ENCODE data around the gene PSMA3.

PSMA3 gene

GRCh38 chr14:58213176-58213575 lies 31.5 kb upstream of the PSMA3 start:
- no peak for TF ChIP-seq CTCF (IDR thresholded peaks at IDR 0.05; ENCODE audit: insufficient read depth, low read depth, low read length, missing control alignments)
- no peak overlapping the region for H3K4me3 ChIP-seq (ENCODE audit: low read length)
- DNase-seq (ENCODE audit: low read depth) = no peak

DNA sequence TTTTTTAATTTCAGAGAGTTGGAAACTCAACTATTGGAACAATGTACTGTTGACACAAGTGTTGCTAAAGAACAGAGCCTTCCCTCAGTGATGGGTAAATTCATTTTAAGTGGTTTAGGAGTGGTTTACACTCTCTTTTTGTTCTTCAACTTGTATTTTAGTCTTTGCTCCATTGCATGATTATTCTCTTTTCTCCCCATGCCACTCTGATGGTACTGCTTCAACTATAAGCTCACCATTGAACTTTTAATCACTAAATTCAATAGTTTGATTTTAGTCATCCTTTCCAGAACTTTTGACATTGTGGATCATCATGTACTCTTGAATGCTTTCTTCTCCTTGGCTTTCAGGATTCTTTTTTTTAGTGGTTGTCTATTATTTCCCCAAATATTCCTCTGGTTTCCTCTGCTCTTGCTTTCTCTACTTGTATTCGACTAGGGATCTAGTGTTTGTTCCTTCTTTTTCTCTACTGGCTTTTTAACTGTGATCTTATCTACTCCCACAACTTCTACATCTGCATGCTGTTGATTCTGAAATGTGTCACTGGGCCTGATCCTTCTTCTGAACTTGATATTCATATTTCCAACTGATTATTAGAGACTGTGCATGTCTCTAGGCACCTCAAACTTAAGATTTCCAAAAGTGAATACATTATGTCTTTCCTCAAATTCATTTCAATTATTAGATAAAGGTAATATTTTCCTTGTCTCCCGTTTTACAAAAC lies 29.3 kb upstream of the PSMA3 start:
- TF ChIP-seq CTCF (IDR thresholded peaks at IDR 0.05; ENCODE audit: insufficient read depth, low read depth, low read length, missing control alignments) = no peak
- no peak for DNase-seq (ENCODE audit: low read depth)
- no peak overlapping the region for H3K4me3 ChIP-seq (ENCODE audit: low read length)

DNA sequence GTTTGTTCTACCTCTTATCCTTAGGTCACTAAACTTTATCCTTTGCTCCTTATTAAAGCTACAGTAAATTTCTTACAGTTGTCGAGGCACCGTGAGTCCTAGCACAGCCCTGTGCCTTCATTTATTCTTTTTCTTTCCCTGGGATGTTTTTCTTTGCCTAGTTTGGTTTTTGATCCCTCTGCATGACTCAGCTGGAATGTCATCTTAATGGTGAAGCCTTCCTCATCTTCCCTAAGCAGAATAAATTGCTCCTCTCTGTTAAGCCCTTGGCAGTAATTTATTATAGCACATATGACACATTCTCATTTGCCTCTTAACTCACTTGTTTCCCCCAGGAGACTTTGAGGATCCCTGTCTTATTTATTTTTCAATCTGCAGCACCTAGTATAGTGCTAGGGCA lies 28.1 kb upstream of the PSMA3 start:
- H3K4me3 ChIP-seq (ENCODE audit: low read length) = no peak overlapping the region
- DNase-seq (ENCODE audit: low read depth) = no peak
- no peak for TF ChIP-seq CTCF (IDR thresholded peaks at IDR 0.05; ENCODE audit: insufficient read depth, low read depth, low read length, missing control alignments)

DNA sequence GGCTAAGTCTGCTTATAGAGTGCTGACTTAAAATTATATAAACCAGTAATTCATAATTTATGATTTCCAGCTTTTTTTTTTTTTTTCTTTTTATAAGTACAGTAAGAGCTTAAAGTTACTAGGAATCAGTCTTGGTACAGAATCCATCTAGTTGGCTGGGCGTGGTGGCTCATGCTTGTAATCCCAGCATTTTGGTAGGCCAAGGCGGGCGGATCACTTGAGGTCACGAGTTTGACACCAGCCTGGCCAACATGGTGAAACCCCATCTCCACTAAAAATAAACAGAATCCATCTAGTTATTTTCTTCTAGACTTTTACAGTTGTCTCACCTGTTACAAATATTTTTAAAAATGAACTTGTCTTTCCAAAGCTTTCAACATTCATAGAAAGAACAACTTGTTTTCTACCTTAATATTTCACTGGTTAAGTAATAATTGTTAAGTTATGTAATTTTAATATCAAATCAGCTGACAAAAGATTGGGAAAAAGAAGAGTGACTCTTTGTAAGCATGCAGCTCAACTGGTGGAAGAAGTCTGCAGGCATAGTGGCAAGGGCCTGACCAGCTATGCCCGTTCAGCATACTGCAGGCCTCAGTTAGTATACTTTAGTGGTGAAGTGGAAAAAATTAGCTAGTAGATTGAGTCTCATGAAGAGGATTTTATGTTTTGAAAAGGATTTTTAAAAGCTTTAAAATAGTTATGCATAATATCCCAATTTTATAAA lies 17.4 kb upstream of the PSMA3 start:
- DNase-seq (ENCODE audit: low read depth) = no peak
- H3K4me3 ChIP-seq (ENCODE audit: low read length) = no peak overlapping the region
- no peak for TF ChIP-seq CTCF (IDR thresholded peaks at IDR 0.05; ENCODE audit: insufficient read depth, low read depth, low read length, missing control alignments)

DNA sequence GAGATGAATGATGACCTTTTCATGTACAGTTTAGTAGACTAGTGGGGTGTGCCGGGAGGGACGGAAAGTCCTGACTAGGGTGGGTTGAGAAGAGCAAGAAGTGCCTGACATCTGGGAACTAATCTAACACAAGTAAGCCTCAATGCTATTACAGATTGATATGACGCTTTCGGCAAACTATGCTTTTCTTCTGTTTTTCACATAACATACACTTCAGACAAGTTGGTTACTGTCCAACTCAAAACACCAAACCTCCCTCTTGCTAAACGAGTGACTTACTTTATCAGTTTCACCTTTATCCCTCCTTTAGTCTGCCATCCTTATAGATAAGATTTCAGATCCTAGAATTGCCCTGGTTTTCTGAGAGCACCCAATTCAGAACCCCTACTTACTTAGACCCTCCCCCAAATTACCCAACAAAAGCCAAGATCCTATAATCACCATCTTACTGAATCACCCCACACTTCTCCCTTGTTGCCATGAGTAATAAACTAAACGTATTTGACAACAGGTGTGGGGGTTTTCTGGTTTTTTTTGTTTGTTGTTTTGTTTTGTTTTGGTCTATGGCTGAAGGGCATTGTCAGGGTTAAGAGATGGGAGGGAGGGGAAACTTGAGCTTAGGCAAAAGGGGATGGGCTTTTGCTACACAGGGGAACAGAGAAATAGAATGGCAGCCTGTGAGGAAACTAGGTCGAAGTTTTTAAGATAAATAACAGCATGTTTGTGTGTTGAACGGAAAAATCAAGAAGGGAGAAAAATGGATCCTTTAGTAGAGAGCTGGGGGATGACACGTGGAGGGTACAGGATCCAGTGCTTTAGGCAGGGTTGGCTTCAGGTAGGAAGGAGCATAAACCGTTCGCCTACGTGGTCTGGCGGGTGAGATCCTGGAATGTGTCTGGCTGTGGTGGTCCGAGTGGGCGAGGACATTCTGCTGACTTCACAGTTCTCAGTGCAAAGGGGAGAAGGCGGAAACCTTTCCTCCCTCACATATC lies 6.1 kb upstream of the PSMA3 start:
- no peak for TF ChIP-seq CTCF (IDR thresholded peaks at IDR 0.05; ENCODE audit: insufficient read depth, low read depth, low read length, missing control alignments)
- DNase-seq (ENCODE audit: low read depth) = peak; percentile 22
- peak overlapping the region; percentile 80 for H3K4me3 ChIP-seq (ENCODE audit: low read length)

GRCh38 chr14:58239244-58240195 lies 5.1 kb upstream of the PSMA3 start:
- peak overlapping the region; percentile 80 for H3K4me3 ChIP-seq (ENCODE audit: low read length)
- no peak for TF ChIP-seq CTCF (IDR thresholded peaks at IDR 0.05; ENCODE audit: insufficient read depth, low read depth, low read length, missing control alignments)
- peak; percentile 51 for DNase-seq (ENCODE audit: low read depth)

Measured in epithelial cell of esophagus (primary cell).